Gastroesophageal sphincter (tissue), 4 donors: Measurements from ENCODE around the gene RANBP9. TPM values are rescaled to one million over a fixed set of nuclear protein-coding genes. Genes with fewer than 3 reads are reported as not detected.

ENCODE experiments used
- ATAC-seq: fragments of 150-250 bp; one replicate; pipeline ENCODE4 v1.9.1; 2016; ENCODE audit warnings: mild to moderate bottlenecking, moderate library complexity
- H3K27ac ChIP-seq, 4 donors: fragments of 200-600 bp; sonication (generic) in 3 of 4; 1 replicate in 3 of 4; 2 replicates in 1 of 4; pipeline ENCODE4 v1.5.1; 2016 to 2019
- H3K27me3 ChIP-seq: fragments of 200-600 bp; sonication (generic); one replicate; pipeline ENCODE4 v1.5.1; 2019
- H3K36me3 ChIP-seq, 2 donors: fragments of 200-600 bp; sonication (generic); one replicate each; pipeline ENCODE4 v1.5.1; 2019; ENCODE audit warnings: control low read depth in 1 of 2
- H3K4me1 ChIP-seq, 3 donors: fragments of 200-600 bp; sonication (generic); 1 replicate in 2 of 3; 2 replicates in 1 of 3; pipeline ENCODE4 v1.5.1; 2016 to 2019; ENCODE audit warnings: control low read depth in 2 of 3
- H3K4me3 ChIP-seq, 2 donors: fragments of 200-600 bp; sonication (generic); one replicate each; pipeline ENCODE4 v1.5.1; 2019; ENCODE audit warnings: mild to moderate bottlenecking in 1 of 2, moderate library complexity in 1 of 2
- H3K9me3 ChIP-seq, 3 donors: fragments of 200-600 bp; sonication (generic); one replicate each; pipeline ENCODE4 v1.5.1; 2017 to 2019; ENCODE audit warnings: control low read depth in 2 of 3
- CTCF ChIP-seq, 4 experiments: fragments of 200-600 bp in 2 of 4; fragments of 450-650 bp in 2 of 4; sonication (generic) in 1 of 4; IDR thresholded peaks; one replicate each; pipeline ENCODE4 v1.5.1; 2017 to 2019; ENCODE audit warnings: antibody characterized with exemption in 4 of 4, mild to moderate bottlenecking in 2 of 4, moderate library complexity in 2 of 4
- EP300 ChIP-seq: sonication (generic); formaldehyde crosslinking; IDR thresholded peaks from one replicate; pipeline ENCODE4 v1.6.1; 2017; ENCODE audit warnings: antibody characterized with exemption, mild to moderate bottlenecking
- POLR2A ChIP-seq, 2 donors: fragments of 450-650 bp; IDR thresholded peaks; one replicate each; pipeline ENCODE4 v1.6.1; 2017; ENCODE audit warnings: antibody characterized with exemption in 2 of 2, mild to moderate bottlenecking in 2 of 2, moderate library complexity in 1 of 2
- POLR2AphosphoS5 ChIP-seq: sonication (generic); formaldehyde crosslinking; IDR thresholded peaks from one replicate; pipeline ENCODE4 v1.6.1; 2017; ENCODE audit warnings: antibody characterized with exemption
- WGBS, 2 donors: methylation state at CpG; one replicate each; pipeline ENCODE4 v1.1.5; 2018; ENCODE audit warnings: low coverage in 1 of 2; 5-methylcytosine and 5-hydroxymethylcytosine counted together
- total RNA-seq, 4 donors: library from RNA; depleted of rRNA; stranded (reverse); fragments of >200 nt; gene quantifications; one replicate each; pipeline ENCODE4 v1.1.0, GENCODE V29; 2016

Gene RANBP9
- total RNA-seq, 4 donors from 2014 or later, result 39.1 to 59.9 (median 52.1) TPM

DNA sequence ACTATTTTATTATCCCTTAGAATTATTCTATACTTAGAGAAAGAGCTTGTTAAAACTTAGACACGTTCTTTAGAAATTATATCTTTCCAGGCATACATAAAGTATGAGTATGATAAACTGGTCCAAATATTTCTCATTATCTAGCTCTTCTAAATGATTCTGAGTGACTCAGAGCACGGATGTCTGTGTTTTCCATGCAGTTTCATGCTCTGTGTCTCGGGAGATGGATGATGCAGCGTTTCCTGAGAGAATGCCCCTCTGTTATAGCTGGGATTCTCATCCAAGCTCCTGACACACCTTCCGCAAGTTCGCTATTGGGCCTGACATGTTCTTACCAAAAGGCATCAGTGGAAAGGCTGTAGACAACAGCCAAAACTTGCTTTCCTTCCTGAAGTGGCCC is 117.9 kb downstream of the RANBP9 start:
- 80 to 82% methylated on average over 5 to 6 of the region's 6 CpGs for WGBS, 2 donors
- Histone ChIP-seq H3K27me3 (no peaks in the 10 kb centered on the region), H3K27ac (no peak overlapping the region), H3K4me3 (no peak overlapping the region), H3K9me3 (no peaks in the 10 kb centered on the region), H3K4me1 (no peaks in the 10 kb centered on the region), H3K36me3 (peaks cover 0 to 87% of the 10 kb centered on the region in 2 donors)
- TF ChIP-seq POLR2A (IDR thresholded peaks at IDR 0.05) (no peak), EP300 (no peak), CTCF (IDR thresholded peaks at IDR 0.05) (no peak), POLR2AphosphoS5 (no peak)
- ATAC-seq, result no peak

- Histone ChIP-seq H3K4me1 (no peaks in the 10 kb centered on the region), H3K4me3 (no peak overlapping the region), H3K36me3 (peaks cover 0 to 88% of the 10 kb centered on the region in 2 donors), H3K9me3 (no peaks in the 10 kb centered on the region), H3K27ac (no peak overlapping the region), H3K27me3 (no peaks in the 10 kb centered on the region)
- TF ChIP-seq CTCF (IDR thresholded peaks at IDR 0.05) (no peak), POLR2AphosphoS5 (no peak), EP300 (no peak), POLR2A (IDR thresholded peaks at IDR 0.05) (no peak)
- no peak for ATAC-seq
- 90 to 92% methylated on average over 2 to 6 of the region's 6 CpGs for WGBS, 2 donors
Observed at GRCh38 chr6:13593103-13593502, 118.5 kb downstream of the RANBP9 start.

DNA sequence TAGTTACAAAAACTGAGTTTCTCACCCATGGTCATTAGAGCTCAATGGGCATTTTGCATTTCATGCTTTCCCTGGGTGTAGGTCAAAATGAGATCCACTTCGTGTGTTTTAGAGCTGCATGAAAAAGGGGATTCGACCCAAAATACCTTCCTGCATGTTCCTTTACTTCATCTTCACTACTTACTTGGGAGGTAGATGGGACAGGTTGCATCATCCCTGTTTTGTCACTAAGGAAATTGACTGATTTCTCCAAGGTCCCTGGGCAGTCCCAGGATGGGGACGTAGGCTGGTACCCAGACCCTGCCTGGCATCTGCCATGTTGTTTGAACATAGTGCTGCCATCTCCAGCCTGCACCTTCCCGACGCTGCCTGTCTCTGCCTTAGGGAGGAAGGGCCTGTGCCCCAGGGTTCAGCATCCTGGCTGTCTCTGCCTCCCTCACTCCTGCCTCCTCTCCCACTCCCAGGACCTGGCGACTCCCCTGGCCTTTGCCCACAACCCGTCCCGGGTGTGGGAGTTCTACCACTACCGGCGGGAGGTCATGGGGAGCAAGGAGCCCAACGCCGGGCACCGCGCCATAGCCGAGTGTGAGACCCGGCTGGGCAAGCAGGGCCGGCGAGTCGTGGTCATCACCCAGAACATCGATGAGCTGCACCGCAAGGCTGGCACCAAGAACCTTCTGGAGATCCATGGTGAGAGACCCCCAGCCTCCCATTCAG is 120.3 kb downstream of the RANBP9 start:
- ATAC-seq, result no peak
- no peaks in the 10 kb centered on the region for H3K27me3 ChIP-seq
- H3K36me3 ChIP-seq, result peaks cover 0 to 88% of the 10 kb centered on the region in 2 donors
- H3K4me3 ChIP-seq, result no peak overlapping the region
- H3K4me1 ChIP-seq, result no peaks in the 10 kb centered on the region
- 91 to 95% methylated on average over 2 to 4 of the region's 21 CpGs for WGBS, 2 donors
- TF ChIP-seq CTCF (IDR thresholded peaks at IDR 0.05), result no peak
- H3K9me3 ChIP-seq, result no peaks in the 10 kb centered on the region
- H3K27ac ChIP-seq, result no peak overlapping the region

GRCh38 chr6:13590574-13591153 is 121.0 kb downstream of the RANBP9 start:
- Histone ChIP-seq H3K27ac (no peak overlapping the region), H3K4me1 (no peaks in the 10 kb centered on the region), H3K4me3 (no peak overlapping the region), H3K9me3 (no peaks in the 10 kb centered on the region), H3K27me3 (no peaks in the 10 kb centered on the region), H3K36me3 (peaks cover 0 to 85% of the 10 kb centered on the region in 2 donors)
- WGBS, 2 donors, result 63 to 75% methylated on average over 1 of the region's 1 CpG
- TF ChIP-seq POLR2AphosphoS5 (no peak), CTCF (IDR thresholded peaks at IDR 0.05) (no peak), POLR2A (IDR thresholded peaks at IDR 0.05) (no peak), EP300 (no peak)
- ATAC-seq, result no peak

DNA sequence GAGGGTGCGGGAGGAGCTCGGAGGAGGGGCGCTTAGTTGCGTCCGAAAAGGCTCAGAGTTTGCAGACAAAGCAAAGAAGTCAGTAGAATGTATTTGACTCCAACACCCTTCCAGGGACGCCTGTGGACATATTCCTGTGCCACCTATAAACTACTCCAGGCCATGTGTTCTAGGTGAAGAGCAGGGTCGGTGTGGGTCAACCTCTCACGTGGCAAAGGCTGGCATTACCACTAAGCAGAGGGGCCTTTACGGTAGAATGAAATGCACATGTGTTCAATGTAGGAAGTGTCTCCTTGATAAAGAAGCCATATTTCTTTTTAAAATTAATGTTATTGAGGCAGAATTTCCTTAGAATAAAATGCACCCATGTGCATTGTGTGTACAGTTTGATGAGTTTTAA is 121.8 kb downstream of the RANBP9 start:
- ATAC-seq, result no peak
- H3K9me3 ChIP-seq, result no peaks in the 10 kb centered on the region
- H3K27ac ChIP-seq, result no peak overlapping the region
- H3K4me3 ChIP-seq, result no peak overlapping the region
- TF ChIP-seq POLR2AphosphoS5, result no peak
- no peak for TF ChIP-seq CTCF (IDR thresholded peaks at IDR 0.05)
- no peak for TF ChIP-seq POLR2A (IDR thresholded peaks at IDR 0.05)
- TF ChIP-seq EP300, result no peak
- 85 to 95% methylated on average over 6 to 8 of the region's 9 CpGs for WGBS, 2 donors
- H3K4me1 ChIP-seq, result no peaks in the 10 kb centered on the region
- H3K36me3 ChIP-seq, result peaks cover 0 to 85% of the 10 kb centered on the region in 2 donors
- H3K27me3 ChIP-seq, result no peaks in the 10 kb centered on the region
